H1 (cell line): ENCODE data around the gene DMGDH.

Experiments used
- EZH2 ChIP-seq: fragments of 200-600 bp; sonication (generic); IDR thresholded peaks from 2 replicates; pipeline ENCODE4 v1.7.1; 2012; ENCODE audit warnings: low read depth, mild to moderate bottlenecking, moderate library complexity, low read length, inconsistent platforms; ENCODE audit not compliant: severe bottlenecking
- HDAC2 ChIP-seq, 2 experiments: fragments of 300-600 bp in 1 of 2; sonication (generic) in 1 of 2; IDR thresholded peaks; 2 replicates each; pipeline ENCODE4 v1.6.1; 2011 to 2012; ENCODE audit warnings: low read depth in 2 of 2, low read length in 2 of 2, mild to moderate bottlenecking in 2 of 2, moderate library complexity in 2 of 2, borderline replicate concordance in 1 of 2, inconsistent platforms in 1 of 2
- PHF8 ChIP-seq: fragments of 200-600 bp; sonication (generic); conservative IDR thresholded peaks from 2 replicates; pipeline ENCODE4 v1.7.1; 2012; ENCODE audit warnings: low read depth, mild to moderate bottlenecking, inconsistent platforms, low read length, moderate library complexity
- POLR2A ChIP-seq, 2 experiments: IDR thresholded peaks; 1 replicate in 1 of 2; 2 replicates in 1 of 2; pipeline ENCODE4 v1.6.1; 2011; ENCODE audit warnings: low read depth in 2 of 2, low read length in 2 of 2, mild to moderate bottlenecking in 2 of 2; ENCODE audit errors: control extremely low read depth in 1 of 2
- POU5F1 ChIP-seq: IDR thresholded peaks from 2 replicates; pipeline ENCODE4 v1.6.1; 2011; ENCODE audit warnings: low read depth, mild to moderate bottlenecking, low read length, moderate library complexity
- RAD21 ChIP-seq, 2 experiments: IDR thresholded peaks in 1 of 2; conservative IDR thresholded peaks in 1 of 2; 2 replicates each; pipeline ENCODE4 v1.6.1; 2011; ENCODE audit warnings: low read depth in 2 of 2, low read length in 2 of 2, improper control_type of control experiment in 1 of 2, inconsistent platforms in 1 of 2, mild to moderate bottlenecking in 1 of 2, moderate library complexity in 1 of 2
- TEAD4 ChIP-seq: IDR thresholded peaks from 2 replicates; pipeline ENCODE4 v1.6.1; 2012; ENCODE audit warnings: low read depth, low read length, inconsistent platforms, mixed read lengths
- ZNF274 ChIP-seq: IDR thresholded peaks from 2 replicates; pipeline ENCODE4 v1.7.0; 2012; ENCODE audit warnings: low read length, borderline replicate concordance; ENCODE audit errors: extremely low read depth
- TF ChIP-seq, protein P1 (sequence below), 3 experiments: IDR thresholded peaks; 1 replicate in 2 of 3; 2 replicates in 1 of 3; pipeline versions ENCODE4 v1.5.1 to v1.6.1; 2011; ENCODE audit warnings: low read length in 3 of 3, mild to moderate bottlenecking in 3 of 3, inconsistent platforms in 2 of 3, low read depth in 1 of 3, moderate library complexity in 1 of 3; ENCODE audit not compliant: insufficient read depth in 1 of 3; ENCODE audit errors: control extremely low read depth in 1 of 3

DNA sequence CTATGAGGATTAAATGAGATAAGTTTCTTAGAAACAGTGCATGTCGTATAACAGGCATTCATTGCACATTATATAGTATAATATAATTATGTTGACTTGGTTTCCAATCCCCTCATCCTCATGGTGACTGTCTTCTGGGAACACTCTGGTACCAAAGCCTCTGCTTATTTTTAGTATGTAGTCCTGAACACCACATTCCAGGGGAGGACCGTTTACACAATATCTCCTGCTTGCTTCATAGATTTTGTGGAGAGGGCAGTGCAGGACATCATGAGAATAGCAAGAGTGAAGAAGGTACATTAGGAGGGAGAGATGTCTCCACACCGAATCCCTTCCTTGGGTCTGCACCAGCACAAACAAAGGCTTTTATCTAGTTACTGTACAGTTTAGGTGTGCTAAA, 21.6 kb upstream of the DMGDH start:
- TF ChIP-seq POLR2A (IDR thresholded peaks at IDR 0.05; ENCODE audit: control extremely low read depth in 1 of 2, low read depth in 2 of 2, low read length in 2 of 2) (no peak), EZH2 (no peak), RAD21 (IDR thresholded peaks at IDR 0.05 in 1 of 2, conservative IDR thresholded peaks at IDR 0.05 in 1 of 2; ENCODE audit: low read depth in 2 of 2, low read length in 2 of 2) (no peak), ZNF274 (no peak), HDAC2 (IDR thresholded peaks at IDR 0.05; ENCODE audit: borderline replicate concordance in 1 of 2, low read depth in 2 of 2, low read length in 2 of 2) (no peak), PHF8 (no peak), POU5F1 (no peak), TEAD4 (no peak)
- TF ChIP-seq, protein P1, sequence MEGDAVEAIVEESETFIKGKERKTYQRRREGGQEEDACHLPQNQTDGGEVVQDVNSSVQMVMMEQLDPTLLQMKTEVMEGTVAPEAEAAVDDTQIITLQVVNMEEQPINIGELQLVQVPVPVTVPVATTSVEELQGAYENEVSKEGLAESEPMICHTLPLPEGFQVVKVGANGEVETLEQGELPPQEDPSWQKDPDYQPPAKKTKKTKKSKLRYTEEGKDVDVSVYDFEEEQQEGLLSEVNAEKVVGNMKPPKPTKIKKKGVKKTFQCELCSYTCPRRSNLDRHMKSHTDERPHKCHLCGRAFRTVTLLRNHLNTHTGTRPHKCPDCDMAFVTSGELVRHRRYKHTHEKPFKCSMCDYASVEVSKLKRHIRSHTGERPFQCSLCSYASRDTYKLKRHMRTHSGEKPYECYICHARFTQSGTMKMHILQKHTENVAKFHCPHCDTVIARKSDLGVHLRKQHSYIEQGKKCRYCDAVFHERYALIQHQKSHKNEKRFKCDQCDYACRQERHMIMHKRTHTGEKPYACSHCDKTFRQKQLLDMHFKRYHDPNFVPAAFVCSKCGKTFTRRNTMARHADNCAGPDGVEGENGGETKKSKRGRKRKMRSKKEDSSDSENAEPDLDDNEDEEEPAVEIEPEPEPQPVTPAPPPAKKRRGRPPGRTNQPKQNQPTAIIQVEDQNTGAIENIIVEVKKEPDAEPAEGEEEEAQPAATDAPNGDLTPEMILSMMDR (IDR thresholded peaks at IDR 0.05; ENCODE audit: control extremely low read depth in 1 of 3, insufficient read depth in 1 of 3, low read depth in 1 of 3, low read length in 3 of 3), result no peak
